Fibroblast of skin of left biceps (primary cell): ENCODE data around the gene SVOPL.
"Not testable (repeated sequence)": the region's sequence is repeated elsewhere in the genome, so short reads cannot be mapped to it uniquely, and the experiment has no call there.

ENCODE experiments used
- DNase-seq, 2 experiments: peaks; one replicate each; pipeline ENCODE4 v3.0.0-alpha.2; 2013; ENCODE audit warnings: low read depth in 2 of 2

Gene SVOPL

DNA sequence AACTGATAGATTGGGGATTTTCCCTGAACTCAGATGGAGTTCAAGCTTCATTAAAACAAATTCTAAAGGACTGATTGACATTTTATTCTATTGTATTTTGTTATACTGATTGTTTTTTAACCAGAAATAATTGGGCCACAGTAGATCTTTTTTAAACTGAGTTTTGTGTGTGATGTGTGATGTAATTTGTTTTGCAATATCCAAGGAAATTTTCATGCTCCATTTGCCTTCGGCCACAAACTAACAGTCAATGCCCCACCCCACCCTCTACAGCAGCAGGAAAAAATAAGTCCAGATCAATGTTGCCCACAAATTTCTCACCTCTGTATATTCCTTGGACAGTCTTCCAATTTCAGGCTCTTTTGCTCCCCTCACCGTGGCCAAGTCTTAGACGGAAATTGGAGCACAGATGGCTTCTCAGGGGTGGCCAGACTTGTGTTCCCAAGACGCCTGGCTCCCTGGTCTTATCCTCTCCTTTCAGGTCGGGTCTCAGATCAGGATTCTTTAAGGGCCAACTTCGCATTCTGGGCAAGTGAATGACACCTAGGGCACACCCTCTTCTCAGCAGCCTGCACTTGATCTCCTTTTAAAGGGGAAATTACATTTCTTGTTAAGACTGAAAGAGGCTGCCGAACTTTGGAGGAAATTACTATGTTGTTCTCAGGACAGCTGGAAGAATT is at the start of gene SVOPL:
SVOPL (minus strand) TSS at position 506 of the 680 bp plus-strand sequence. CDS start 22,317 bp downstream, outside the sequence.
- DNase-seq = no peak

- DNase-seq = no peak
Observed at GRCh38 chr7:138750473-138750872, 49.3 kb upstream of the SVOPL start.

DNA sequence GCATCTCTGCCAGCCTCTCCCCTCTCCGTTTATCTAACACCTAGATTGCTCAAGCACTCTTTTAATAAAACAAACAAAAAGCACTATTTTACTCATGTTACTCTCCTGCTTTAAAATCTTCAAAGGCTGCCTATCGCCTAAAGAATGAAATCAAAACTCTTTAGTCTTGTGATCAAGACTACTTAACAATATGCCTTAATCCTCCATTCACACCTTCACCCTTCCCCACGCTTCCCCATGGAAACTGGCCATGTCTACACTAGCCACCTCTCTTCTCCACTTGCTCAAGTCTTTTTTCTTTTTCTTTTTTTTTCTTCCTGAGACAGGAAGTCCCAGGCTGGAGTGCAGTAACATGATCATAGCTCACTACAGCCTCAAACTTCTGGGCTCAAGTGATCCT is 48.8 kb upstream of the SVOPL start:
- DNase-seq = no peak

GRCh38 chr7:138748666-138749065 is 47.5 kb upstream of the SVOPL start:
- DNase-seq = no peak

- DNase-seq = no peak
Observed at GRCh38 chr7:138746073-138746472, 44.9 kb upstream of the SVOPL start.

DNA sequence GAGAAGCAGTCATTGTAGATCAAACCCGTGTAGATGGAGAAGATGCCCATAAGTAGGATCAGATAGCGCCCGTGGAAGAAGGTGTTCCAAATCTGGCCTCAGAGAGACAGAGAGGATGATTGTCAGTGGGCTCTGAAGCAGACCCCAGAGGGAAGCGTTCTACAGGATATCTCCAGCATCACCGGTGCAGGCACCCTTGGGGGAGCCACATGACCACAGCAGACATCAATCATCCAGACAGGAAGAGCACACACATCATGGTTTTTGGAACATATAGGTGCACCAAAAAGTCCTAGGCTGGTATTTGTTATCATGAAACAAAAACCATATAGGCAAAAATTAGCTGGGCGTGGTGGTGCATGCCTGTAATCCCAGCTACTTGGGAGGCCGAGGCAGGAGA is 44.0 kb upstream of the SVOPL start:
- no peak for DNase-seq

DNA sequence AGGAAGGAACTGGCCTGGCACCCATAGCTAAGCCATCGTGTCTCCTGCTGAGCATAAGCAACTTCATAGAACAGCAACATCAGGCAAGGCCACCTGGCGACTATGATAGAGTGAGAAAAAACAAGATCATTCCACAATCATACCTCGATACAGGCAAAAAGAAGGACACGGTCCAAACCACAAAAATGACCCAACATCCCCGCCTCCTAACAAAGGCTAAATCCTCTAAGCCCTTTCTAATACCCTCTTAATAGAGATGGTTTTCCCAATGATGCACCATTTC is 40.2 kb upstream of the SVOPL start:
- no peak for DNase-seq

DNA sequence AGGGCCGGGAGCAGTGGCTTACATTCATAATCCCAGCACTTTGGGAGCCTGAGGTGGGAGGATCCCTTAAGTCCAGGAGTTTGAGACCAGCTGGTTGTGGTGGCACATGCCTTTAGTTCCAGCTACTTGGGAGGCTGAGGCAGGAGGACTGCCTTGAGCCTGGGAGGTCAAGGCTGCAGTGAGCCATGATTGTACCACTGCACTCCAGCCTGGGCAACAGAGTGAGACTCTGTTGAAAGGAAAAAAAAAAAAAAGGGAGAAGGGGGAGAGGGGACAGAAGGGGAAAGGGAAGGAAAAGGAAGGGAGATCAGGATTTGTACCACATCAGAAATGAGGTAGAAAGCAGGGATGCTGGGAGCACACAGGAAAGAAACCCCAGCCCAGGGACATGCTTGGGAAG is 38.7 kb upstream of the SVOPL start:
- DNase-seq = no peak

GRCh38 chr7:138738551-138739335 is 37.6 kb upstream of the SVOPL start:
- peak; percentile 28 to 30 for DNase-seq

DNA sequence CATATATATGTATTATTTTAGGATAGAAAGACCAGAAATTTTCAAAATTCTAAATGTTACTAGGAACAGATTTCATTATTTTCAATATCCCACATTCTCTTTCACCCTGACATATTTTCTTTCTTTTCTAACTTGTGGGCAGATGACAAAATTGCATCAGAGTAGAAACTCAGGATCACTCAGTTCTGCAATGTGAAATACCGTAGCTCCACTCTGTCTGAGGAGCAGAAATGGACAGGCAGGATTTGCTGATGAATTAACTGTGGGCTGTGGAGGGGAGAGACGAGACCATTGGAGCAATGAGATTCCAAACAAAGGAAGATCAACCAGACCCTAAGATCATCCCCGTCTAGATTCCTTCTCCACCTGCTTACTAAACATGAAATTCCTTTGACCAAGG is 37.0 kb upstream of the SVOPL start:
- DNase-seq = no peak

GRCh38 chr7:138735399-138735798 is 34.2 kb upstream of the SVOPL start:
- DNase-seq = no peak

DNA sequence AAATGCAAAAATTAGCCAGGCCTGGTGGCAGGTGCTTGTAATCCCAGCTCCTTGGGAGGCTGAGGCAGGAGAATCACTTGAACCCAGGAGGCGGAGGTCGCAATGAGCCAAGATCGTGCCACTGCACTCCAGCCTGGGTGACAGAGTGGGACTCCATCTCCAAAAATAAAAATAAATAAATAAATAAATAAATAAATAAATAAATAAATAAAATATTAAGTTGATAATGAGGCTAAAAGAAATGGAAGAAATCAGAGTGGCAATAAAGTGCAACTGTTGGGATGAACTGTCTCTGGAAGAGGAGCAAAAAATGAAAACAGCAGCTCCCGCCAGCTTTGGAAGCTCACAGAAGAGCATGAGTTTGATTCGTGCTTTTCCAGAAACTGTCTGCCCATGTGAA is 30.6 kb upstream of the SVOPL start:
- not testable (repeated sequence) for DNase-seq

GRCh38 chr7:138729444-138729843 is 28.3 kb upstream of the SVOPL start:
- no peak for DNase-seq

- DNase-seq = no peak
Observed at GRCh38 chr7:138727336-138728099, 26.4 kb upstream of the SVOPL start.

- DNase-seq = no peak
Observed at GRCh38 chr7:138726288-138726687, 25.1 kb upstream of the SVOPL start.

DNA sequence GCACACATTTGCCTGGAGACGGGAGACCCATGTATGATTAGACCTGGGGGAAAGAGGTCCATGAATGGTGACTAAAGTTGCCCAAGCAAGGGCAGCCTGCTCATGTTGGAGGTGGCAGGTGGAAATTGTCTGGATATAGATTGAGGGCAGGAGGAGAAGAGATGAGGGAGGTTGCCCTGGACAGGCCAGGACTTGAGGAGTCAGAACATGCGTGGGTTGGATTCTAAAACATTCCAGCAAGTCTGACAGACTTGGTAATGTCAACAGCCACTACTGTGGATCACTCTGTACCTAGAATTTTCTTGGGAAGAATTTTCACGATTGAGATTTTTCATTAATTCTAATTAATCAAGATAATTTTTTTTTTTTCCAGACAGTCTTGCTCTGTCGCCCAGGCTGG is 19.1 kb upstream of the SVOPL start:
- no peak for DNase-seq

- DNase-seq = no peak
Observed at GRCh38 chr7:138716889-138717288, 15.7 kb upstream of the SVOPL start.

DNA sequence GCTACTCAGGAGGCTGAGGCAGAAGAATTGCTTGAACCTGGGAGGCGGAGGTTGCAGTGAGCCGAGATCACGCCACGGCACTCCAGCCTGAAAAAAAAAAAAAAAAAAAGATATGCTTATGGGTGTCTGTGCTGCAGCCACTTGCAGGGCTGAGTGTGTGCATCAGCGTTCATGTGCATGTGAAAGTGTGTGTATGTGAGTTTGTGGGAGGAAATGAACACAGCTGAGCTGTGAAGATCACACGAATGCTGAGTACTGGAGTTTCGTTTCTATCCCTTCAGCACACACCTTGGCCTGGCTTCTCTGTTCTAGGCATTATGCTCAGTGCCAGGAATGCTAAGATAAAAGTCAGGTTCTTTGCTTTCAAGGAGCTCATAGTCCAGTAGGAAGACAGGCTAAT is 12.0 kb upstream of the SVOPL start:
- DNase-seq = no peak

GRCh38 chr7:138712652-138713051 is 11.5 kb upstream of the SVOPL start:
- no peak for DNase-seq

- DNase-seq = no peak
Observed at GRCh38 chr7:138710536-138711385, 9.6 kb upstream of the SVOPL start.

GRCh38 chr7:138705167-138705566 is 4.0 kb upstream of the SVOPL start:
- no peak for DNase-seq

DNA sequence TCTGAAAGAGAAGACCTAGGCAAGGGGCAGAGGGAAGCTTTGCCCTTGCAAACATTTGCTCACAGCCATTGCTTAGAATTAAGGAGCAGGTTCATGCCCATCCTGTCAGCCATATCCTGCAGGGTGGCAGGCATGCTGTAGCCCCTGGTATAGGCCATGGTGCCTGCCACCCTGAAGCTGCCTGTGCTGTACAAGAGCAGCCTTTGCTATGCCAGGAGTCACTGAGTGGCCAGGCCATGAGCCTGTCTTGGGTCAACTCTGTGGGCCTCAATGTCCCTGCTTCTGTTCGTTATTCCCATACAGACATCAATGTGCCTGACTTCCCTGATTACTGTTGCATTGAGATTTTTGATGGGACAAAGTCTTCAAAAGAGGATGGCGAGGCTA is 368 bp upstream of the SVOPL start:
- DNase-seq = no peak
